Neural cell (in vitro differentiated cells): ENCODE results near the gene PCLAF. TPM values are rescaled to one million over a fixed set of nuclear protein-coding genes. Genes with fewer than 3 reads are reported as not detected.
A peak's percentile ranks its signal among the peaks of the same experiment; 100 is the strongest.

Experiments
- H2AFZ ChIP-seq: fragments of 200-600, 300-800 bp; sonication (generic), shearing (Covaris generic); 2 replicates; pipeline ENCODE4 v1.6.0; 2014; ENCODE audit warnings: low read depth, mild to moderate bottlenecking, antibody characterized with exemption, low read length, moderate library complexity
- H3F3A ChIP-seq: fragments of 200-600 bp; shearing (Covaris generic); 2 replicates; pipeline ENCODE4 v1.6.1; 2016; ENCODE audit warnings: mild to moderate bottlenecking, moderate library complexity, mixed read lengths, antibody characterized with exemption, low read length; ENCODE audit not compliant: insufficient read depth, poor library complexity, severe bottlenecking
- H3K27ac ChIP-seq: fragments of 200-600, 300-800 bp; sonication (generic), shearing (Covaris generic); 2 replicates; pipeline ENCODE4 v1.5.1; 2014; ENCODE audit warnings: mild to moderate bottlenecking, low read length, moderate library complexity
- H3K27me3 ChIP-seq: fragments of 300-800, 200-600 bp; sonication (generic), shearing (Covaris generic); 2 replicates; pipeline ENCODE4 v1.6.0; 2014; ENCODE audit warnings: mild to moderate bottlenecking, low read depth, low read length, moderate library complexity; ENCODE audit not compliant: insufficient read depth
- H3K36me3 ChIP-seq: fragments of 300-800, 200-600 bp; sonication (generic), shearing (Covaris generic); 2 replicates; pipeline ENCODE4 v1.5.1; 2014; ENCODE audit warnings: mild to moderate bottlenecking, antibody characterized with exemption, low read length, moderate library complexity; ENCODE audit not compliant: insufficient read depth
- H3K4me2 ChIP-seq: fragments of 300-800, 200-600 bp; sonication (generic), shearing (Covaris generic); 2 replicates; pipeline ENCODE4 v1.6.0; 2014; ENCODE audit warnings: mild to moderate bottlenecking, low read length
- H3K4me3 ChIP-seq: fragments of 300-800, 200-600 bp; sonication (generic), shearing (Covaris generic); 2 replicates; pipeline ENCODE4 v1.5.1; 2014; ENCODE audit warnings: mild to moderate bottlenecking, low read length, moderate library complexity
- H3K79me2 ChIP-seq: fragments of 200-600 bp; shearing (Covaris generic); replicated peaks from 2 replicates; pipeline ENCODE4 v1.6.0; 2014; ENCODE audit warnings: mild to moderate bottlenecking, low read length, moderate library complexity; ENCODE audit not compliant: insufficient read depth
- H3K9ac ChIP-seq: fragments of 300-800, 200-600 bp; sonication (generic), shearing (Covaris generic); 2 replicates; pipeline ENCODE4 v1.6.1; 2016; ENCODE audit warnings: mild to moderate bottlenecking, low read length, mixed read lengths
- H3K9me2 ChIP-seq: fragments of 200-600 bp; shearing (Covaris generic); 2 replicates; pipeline ENCODE4 v1.6.1; 2016; ENCODE audit warnings: mild to moderate bottlenecking, low read length, mixed read lengths; ENCODE audit not compliant: insufficient read depth
- H3K9me3 ChIP-seq: fragments of 200-600, 300-800 bp; sonication (generic), shearing (Covaris generic); 2 replicates; pipeline ENCODE4 v1.6.1; 2016; ENCODE audit warnings: mild to moderate bottlenecking, mixed run types, low read length, moderate library complexity, mixed read lengths
- H4K20me1 ChIP-seq: fragments of 200-600 bp; shearing (Covaris generic); 2 replicates; pipeline ENCODE4 v1.6.1; 2016; ENCODE audit warnings: mild to moderate bottlenecking, mixed run types; ENCODE audit not compliant: insufficient read depth
- EP300 ChIP-seq: fragments of 450-650 bp; conservative IDR thresholded peaks from 2 replicates; pipeline ENCODE4 v1.6.1; 2014; ENCODE audit warnings: antibody characterized with exemption, mild to moderate bottlenecking, moderate library complexity; ENCODE audit not compliant: poor library complexity, severe bottlenecking
- EZH2 ChIP-seq: fragments of 200-600, 300-800 bp; shearing (Covaris generic), sonication (generic); IDR thresholded peaks from 2 replicates; pipeline ENCODE4 v1.6.1; 2014; ENCODE audit warnings: antibody characterized with exemption, low read length, borderline replicate concordance, mild to moderate bottlenecking; ENCODE audit not compliant: insufficient read depth, poor library complexity, severe bottlenecking
- MXI1 ChIP-seq: fragments of 450-650 bp; conservative IDR thresholded peaks from 2 replicates; pipeline ENCODE4 v1.6.1; 2014; ENCODE audit warnings: antibody characterized with exemption, mild to moderate bottlenecking; ENCODE audit not compliant: poor library complexity, severe bottlenecking
- POLR2AphosphoS5 ChIP-seq: IDR thresholded peaks from 2 replicates; pipeline ENCODE4 v1.6.1; 2012
- RAD21 ChIP-seq: fragments of 450-650 bp; conservative IDR thresholded peaks from 2 replicates; pipeline ENCODE4 v1.6.1; 2014; ENCODE audit warnings: antibody characterized with exemption, mild to moderate bottlenecking, moderate library complexity
- SMC3 ChIP-seq: fragments of 450-650 bp; conservative IDR thresholded peaks from 2 replicates; pipeline ENCODE4 v1.6.1; 2014; ENCODE audit warnings: antibody characterized with exemption, mild to moderate bottlenecking, moderate library complexity; ENCODE audit not compliant: poor library complexity
- TAF1 ChIP-seq: IDR thresholded peaks from 2 replicates; pipeline ENCODE4 v1.6.1; 2012; ENCODE audit warnings: low read depth
- polyA plus RNA-seq: library from polyadenylated mRNA; depleted of rRNA; stranded (reverse); fragments of >200 nt; gene quantifications from 2 replicates; pipeline ENCODE4 v1.2.3, GENCODE V29; 2014
- TF ChIP-seq, protein P1 (sequence below): IDR thresholded peaks from 2 replicates; pipeline ENCODE4 v1.6.1; 2012; ENCODE audit warnings: borderline replicate concordance
- TF ChIP-seq, protein P2 (sequence below): fragments of 450-650 bp; IDR thresholded peaks from 2 replicates; pipeline ENCODE4 v1.5.1; 2014; ENCODE audit warnings: antibody characterized with exemption, mild to moderate bottlenecking, moderate library complexity; ENCODE audit not compliant: poor library complexity, severe bottlenecking

Gene PCLAF
- polyA plus RNA-seq, 1 donor from 2014 or later, result 10.8 TPM

DNA sequence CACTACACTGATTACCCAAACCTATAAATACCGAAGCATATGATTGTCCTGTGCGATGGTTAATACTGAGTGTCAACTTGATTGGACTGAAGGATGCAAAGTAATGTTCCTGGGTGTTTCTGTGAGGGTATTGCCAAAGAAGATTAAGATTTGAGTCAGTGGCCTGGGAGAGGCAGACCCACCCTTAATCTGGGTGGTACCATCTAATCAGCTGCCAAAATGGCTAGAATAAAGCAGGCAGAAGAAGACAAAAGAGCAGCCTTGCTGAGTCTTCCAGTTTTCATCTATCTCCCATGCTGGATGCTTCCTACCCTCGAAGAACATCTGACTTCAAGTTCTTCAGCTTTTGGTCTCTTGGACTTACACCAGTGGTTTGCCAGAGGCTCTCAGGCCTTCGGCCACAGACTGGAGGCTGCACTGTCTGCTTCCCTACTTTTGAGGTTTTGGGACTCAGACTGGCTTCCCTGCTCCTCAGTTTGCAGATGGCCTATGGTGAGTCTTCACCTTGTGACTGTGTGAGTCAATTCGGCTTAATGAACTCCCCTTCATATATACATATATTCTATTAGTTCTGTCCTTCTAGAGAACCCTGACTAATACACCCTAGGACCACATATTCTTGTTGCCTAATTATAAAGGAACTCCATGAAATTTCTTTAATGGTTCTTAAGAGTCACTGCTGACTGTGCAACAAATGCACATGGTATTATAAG lies 56.9 kb downstream of the PCLAF start:
- H3K27me3 ChIP-seq, result no peaks in the 10 kb centered on the region
- no peak overlapping the region for H3K27ac ChIP-seq
- H3K9ac ChIP-seq, result no peak overlapping the region
- H3K79me2 ChIP-seq, result peaks cover 4% of the 10 kb centered on the region
- H3F3A ChIP-seq, result no peaks in the 10 kb centered on the region
- H3K4me2 ChIP-seq, result no peak overlapping the region
- H2AFZ ChIP-seq, result no peak overlapping the region
- TF ChIP-seq EP300 (no peak), MXI1 (no peak), EZH2 (no peak), RAD21 (no peak), POLR2AphosphoS5 (no peak), SMC3 (no peak), TAF1 (no peak)
- TF ChIP-seq, protein P1, sequence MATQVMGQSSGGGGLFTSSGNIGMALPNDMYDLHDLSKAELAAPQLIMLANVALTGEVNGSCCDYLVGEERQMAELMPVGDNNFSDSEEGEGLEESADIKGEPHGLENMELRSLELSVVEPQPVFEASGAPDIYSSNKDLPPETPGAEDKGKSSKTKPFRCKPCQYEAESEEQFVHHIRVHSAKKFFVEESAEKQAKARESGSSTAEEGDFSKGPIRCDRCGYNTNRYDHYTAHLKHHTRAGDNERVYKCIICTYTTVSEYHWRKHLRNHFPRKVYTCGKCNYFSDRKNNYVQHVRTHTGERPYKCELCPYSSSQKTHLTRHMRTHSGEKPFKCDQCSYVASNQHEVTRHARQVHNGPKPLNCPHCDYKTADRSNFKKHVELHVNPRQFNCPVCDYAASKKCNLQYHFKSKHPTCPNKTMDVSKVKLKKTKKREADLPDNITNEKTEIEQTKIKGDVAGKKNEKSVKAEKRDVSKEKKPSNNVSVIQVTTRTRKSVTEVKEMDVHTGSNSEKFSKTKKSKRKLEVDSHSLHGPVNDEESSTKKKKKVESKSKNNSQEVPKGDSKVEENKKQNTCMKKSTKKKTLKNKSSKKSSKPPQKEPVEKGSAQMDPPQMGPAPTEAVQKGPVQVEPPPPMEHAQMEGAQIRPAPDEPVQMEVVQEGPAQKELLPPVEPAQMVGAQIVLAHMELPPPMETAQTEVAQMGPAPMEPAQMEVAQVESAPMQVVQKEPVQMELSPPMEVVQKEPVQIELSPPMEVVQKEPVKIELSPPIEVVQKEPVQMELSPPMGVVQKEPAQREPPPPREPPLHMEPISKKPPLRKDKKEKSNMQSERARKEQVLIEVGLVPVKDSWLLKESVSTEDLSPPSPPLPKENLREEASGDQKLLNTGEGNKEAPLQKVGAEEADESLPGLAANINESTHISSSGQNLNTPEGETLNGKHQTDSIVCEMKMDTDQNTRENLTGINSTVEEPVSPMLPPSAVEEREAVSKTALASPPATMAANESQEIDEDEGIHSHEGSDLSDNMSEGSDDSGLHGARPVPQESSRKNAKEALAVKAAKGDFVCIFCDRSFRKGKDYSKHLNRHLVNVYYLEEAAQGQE, result no peak
- H4K20me1 ChIP-seq, result no peaks in the 10 kb centered on the region
- H3K4me3 ChIP-seq, result no peak overlapping the region
- H3K36me3 ChIP-seq, result no peaks in the 10 kb centered on the region
- no peaks in the 10 kb centered on the region for H3K9me2 ChIP-seq
- H3K9me3 ChIP-seq, result no peaks in the 10 kb centered on the region

DNA sequence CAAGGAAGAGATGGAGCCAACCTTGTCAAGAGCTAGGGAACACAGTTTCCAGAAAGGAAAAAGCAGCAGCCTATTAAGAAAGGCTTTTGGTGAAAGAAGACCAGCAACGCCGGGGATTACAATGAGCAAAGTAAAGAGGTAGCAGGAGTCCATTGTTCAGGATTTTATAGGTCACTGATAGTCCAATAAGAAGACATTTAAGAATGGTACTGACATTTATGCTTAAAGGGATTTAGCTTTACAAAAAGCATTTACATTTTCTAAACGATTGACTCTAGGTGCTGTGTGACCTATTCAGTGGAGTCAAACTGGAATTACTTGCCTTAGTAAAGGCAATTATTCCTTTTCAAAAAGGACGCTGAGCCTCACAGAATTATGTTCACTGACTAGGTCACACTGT lies 66.0 kb downstream of the PCLAF start:
- Histone ChIP-seq H4K20me1 (no peaks in the 10 kb centered on the region), H3K27ac (no peak overlapping the region), H3K4me3 (peak overlapping the region; percentile 6), H3K27me3 (no peaks in the 10 kb centered on the region), H3K4me2 (no peak overlapping the region), H3K9ac (no peak overlapping the region), H3K79me2 (no peaks in the 10 kb centered on the region), H3K9me2 (no peaks in the 10 kb centered on the region), H3F3A (no peaks in the 10 kb centered on the region), H3K9me3 (no peaks in the 10 kb centered on the region), H3K36me3 (no peaks in the 10 kb centered on the region), H2AFZ (no peak overlapping the region)
- TF ChIP-seq, protein P2, sequence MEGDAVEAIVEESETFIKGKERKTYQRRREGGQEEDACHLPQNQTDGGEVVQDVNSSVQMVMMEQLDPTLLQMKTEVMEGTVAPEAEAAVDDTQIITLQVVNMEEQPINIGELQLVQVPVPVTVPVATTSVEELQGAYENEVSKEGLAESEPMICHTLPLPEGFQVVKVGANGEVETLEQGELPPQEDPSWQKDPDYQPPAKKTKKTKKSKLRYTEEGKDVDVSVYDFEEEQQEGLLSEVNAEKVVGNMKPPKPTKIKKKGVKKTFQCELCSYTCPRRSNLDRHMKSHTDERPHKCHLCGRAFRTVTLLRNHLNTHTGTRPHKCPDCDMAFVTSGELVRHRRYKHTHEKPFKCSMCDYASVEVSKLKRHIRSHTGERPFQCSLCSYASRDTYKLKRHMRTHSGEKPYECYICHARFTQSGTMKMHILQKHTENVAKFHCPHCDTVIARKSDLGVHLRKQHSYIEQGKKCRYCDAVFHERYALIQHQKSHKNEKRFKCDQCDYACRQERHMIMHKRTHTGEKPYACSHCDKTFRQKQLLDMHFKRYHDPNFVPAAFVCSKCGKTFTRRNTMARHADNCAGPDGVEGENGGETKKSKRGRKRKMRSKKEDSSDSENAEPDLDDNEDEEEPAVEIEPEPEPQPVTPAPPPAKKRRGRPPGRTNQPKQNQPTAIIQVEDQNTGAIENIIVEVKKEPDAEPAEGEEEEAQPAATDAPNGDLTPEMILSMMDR, result no peak
- TF ChIP-seq EP300 (no peak), RAD21 (no peak), EZH2 (no peak), POLR2AphosphoS5 (no peak), MXI1 (no peak), SMC3 (no peak), TAF1 (no peak)
- TF ChIP-seq, protein P1, result no peak
